Retinal pigment epithelial cell (primary cell): ENCODE data around the gene PSENEN.
A peak's percentile ranks its signal among the peaks of the same experiment; 100 is the strongest.

Experiments
- DNase-seq: peaks from one replicate; pipeline ENCODE4 v3.0.0-alpha.2; 2010; ENCODE audit warnings: low read depth
- H3K4me3 ChIP-seq: 2 replicates; pipeline ENCODE4 v1.5.1; 2011; ENCODE audit warnings: mild to moderate bottlenecking, low read length, control low read depth, moderate library complexity
- CTCF ChIP-seq: conservative IDR thresholded peaks from 2 replicates; pipeline ENCODE4 v1.5.1; 2011; ENCODE audit warnings: low read depth, low read length, control low read depth, inconsistent platforms

The PSENEN gene

GRCh38 chr19:35741203-35741515, 4.3 kb upstream of the PSENEN start:
- no peak for TF ChIP-seq CTCF
- peak overlapping the region; percentile 68 for H3K4me3 ChIP-seq
- no peak for DNase-seq

GRCh38 chr19:35742121-35742724, 3.2 kb upstream of the PSENEN start, which contains the start of gene IGFLR1:
IGFLR1 (minus strand) TSS chr19:35742452; CDS start chr19:35741180, 1,272 bp downstream.
- H3K4me3 ChIP-seq = peak within 1 kb of the TSS; percentile 68
- DNase-seq = no peak
- TF ChIP-seq CTCF = no peak

- H3K4me3 ChIP-seq = no peak overlapping the region
- no peak for DNase-seq
- no peak for TF ChIP-seq CTCF
Measured at GRCh38 chr19:35743640-35744429, 1.6 kb upstream of the PSENEN start.

GRCh38 chr19:35744430-35745327, 772 bp upstream of the PSENEN start:
- DNase-seq = peak; percentile 83

GRCh38 chr19:35746087-35746462, 624 bp downstream of the PSENEN start:
- TF ChIP-seq CTCF = no peak
- H3K4me3 ChIP-seq = peak overlapping the region; percentile 96
- no peak for DNase-seq

More at GRCh38 chr19:35744430-35745327, 772 bp upstream of the PSENEN start:
- H3K4me3 ChIP-seq = peak overlapping the region; percentile 96
- peak; percentile 59 for TF ChIP-seq CTCF

GRCh38 chr19:35746531-35746930, 1.1 kb downstream of the PSENEN start:
- no peak for DNase-seq
- peak overlapping the region; percentile 96 for H3K4me3 ChIP-seq
- no peak for TF ChIP-seq CTCF
